GM19023 (cell line): ENCODE results near the gene ELP4.

Experiments
- ATAC-seq: cut with Tn5 transposase; IDR thresholded peaks from one replicate; pipeline ENCODE4 v1.9.1; 2021; ENCODE audit warnings: mild to moderate bottlenecking, moderate library complexity; ENCODE audit not compliant: unreplicated experiment

Gene ELP4

DNA sequence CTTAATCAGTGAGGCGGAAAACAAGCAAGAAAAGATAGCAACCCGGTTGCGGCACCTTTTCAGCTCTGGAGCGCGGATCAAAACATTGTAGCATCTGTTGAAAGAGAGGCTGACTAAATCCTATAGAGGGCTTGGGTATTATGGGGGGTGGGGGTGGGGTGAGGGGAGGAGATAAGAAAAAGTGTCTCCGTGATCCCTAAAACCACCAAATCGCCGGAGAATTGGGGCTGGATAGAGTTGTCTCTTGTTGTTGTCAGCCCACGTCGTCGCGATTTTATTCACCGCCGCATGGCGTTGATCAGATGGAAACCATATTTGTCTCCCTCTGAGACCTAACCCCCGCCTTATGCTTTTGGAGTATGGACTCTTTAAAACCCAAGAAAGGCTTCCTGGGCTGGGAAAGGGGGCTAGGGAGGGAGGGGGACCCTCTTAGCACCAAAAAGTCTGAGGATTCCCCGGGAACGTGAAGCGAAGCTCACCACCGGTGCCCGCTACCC is 288.5 kb downstream of the ELP4 start:
- ATAC-seq: no peak

DNA sequence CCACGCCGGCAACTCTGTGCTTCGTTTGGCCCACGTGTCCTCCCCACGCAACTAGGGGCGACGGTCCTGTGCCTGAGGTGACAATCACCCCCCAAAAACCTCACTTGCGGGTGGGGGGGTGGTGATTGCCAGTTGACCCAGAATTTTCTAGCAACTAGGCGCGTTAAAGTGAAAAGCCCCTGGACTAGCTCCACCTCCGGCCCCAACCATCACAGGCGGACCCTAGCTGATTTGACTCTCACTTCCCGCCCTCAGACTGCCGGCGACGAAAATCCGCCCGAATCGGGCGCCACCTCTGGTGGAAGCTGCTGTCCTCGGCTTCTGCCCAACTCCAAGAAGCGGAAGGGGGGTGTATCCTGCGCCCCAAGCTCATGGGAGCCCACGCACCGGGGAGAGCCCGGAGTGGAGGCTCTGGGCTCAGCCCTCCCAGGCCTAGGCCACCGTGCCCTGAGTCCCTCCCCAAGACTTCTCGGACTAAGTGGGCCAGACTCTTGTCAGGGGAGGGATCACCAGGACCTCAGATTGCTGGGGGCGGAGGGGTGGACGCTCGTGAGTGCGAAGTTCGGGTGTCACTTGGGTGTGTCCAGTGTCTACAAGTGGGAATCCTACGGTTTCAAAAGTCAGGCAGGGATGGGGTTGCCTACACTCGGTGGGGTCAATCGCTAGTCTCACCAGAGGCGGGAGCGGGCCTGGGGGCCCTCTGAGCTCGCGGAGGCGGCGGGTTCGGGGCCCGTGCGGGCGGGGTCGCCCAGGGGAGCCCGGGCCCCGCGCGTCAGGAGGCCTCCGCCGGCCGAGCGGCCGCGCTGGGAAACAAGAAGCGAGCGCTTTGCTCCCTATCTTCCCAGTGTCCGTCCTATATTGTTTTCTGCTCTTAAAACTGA is 289.2 kb downstream of the ELP4 start:
- peak; percentile 64 for ATAC-seq

DNA sequence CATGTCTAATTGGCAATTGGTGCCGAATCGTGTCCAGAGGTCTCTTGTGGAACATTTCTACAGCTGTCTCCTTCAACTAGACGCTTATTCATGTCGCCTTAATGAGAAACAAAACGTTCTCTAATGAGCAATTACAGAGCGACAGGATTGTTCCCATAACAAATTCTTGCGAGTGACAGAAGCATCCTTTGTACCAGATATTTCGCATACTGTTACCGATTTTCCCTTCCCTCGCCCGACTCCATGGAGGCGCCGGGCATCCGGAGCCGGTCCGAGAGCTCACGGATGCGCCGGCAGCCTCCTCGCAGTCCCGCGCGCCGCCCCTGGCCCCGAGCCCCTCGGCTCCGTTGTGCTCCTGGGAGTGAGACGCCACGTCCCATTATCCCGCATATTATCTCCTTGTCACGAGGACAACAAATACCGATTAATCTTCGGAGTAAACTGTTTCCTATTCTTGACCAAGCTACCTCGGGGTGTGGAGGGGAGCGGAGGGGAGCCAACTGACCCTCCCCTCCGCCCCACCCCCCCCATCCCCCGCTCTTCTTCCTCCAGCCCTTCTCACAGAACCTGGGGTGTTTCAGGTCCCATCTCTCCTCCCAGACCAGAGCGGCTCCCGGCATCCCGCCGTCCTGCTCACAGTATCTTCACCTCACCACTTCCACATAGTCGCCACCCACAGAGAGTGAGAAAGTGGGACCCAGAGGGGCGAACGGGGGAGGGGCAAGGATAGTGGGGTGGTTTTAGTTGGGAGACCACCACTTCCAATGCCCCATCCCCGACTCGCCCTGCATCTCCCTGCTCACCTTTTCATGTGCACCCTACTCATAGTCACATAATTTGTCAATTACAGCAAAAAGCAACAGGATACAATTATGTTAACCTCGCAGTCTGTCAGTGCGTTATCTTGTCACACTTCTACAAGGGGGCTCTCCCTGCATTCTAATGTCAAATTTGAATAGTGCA is 290.1 kb downstream of the ELP4 start:
- no peak for ATAC-seq

DNA sequence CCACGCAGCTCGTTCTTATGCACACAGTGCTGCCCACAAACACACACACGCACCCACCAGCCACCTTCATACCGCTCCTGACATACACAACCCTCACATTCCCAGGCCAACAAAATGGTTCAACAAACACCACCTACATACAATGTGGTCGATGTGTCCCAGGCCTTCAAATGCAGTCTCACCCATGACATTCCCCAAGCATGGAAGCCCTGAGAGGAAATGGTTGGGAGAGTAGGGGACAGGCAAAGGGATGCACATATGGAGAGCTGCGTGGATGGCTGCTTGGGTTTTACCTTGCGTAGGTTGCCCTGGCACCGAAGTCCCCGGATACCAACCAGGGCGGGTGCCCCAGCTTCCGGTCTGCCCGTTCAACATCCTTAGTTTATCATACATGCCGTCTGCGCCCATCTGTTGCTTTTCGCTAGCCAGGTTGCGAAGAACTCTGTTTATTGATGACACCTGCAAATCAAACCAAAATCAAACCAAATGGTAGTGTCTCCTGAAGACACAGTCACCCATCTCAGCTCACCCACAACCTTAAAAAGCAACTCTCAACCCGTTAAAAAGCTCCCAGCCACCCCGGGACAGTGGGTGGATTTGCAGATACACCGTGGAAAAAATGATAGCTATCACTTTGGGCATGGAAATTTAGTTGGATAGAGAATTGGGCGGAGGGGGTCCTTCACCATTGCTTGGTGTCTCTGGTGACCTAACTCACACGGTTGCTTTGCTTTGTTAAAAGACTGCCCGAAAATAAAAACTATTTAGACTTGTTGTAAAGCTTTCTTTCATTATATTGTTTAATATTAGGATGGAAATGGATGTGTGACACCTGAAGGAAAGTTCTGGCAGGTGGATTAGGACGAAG is 291.1 kb downstream of the ELP4 start:
- ATAC-seq: no peak

DNA sequence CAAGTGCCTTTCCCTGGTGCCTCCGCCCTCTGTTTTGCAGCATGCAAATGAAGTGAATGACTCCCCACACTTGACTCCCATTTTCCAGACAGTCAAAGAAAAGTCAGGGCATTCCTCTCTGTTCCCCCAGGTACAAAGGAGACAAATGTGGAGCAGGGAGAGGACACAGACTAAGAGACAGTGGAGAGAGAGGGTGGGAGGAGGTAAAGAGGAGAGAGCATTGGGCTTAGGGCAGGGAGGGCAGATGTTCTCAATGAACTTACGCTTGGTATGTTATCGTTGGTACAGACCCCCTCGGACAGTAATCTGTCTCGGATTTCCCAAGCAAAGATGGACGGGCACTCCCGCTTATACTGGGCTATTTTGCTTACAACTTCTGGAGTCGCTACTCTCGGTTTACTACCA is 291.7 kb downstream of the ELP4 start:
- ATAC-seq: no peak

DNA sequence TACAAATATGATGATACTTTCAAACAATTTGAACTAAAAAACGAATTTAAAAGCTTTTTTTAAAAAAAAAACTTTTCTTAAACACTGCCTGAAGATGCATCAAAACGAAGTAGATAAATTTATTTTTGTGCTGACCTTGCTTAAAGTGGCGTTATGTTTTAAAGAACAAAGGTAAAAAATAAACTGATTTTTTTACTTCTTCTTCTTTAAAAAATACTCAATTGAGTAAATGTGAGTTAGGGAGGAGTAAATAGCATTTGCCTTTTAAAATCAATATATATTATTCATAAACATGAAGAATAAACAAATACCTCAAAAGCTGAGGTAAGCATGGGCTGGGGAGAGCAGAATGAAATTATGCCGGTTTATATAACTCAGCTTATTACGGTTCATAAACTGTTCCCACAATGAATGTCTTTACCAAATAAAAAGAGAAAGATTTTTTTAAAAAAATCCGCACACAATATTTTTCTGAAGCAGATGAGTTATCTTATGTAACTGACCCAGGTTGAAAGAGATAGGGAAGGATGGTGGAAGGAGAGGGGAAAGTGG is 292.5 kb downstream of the ELP4 start:
- ATAC-seq: no peak

DNA sequence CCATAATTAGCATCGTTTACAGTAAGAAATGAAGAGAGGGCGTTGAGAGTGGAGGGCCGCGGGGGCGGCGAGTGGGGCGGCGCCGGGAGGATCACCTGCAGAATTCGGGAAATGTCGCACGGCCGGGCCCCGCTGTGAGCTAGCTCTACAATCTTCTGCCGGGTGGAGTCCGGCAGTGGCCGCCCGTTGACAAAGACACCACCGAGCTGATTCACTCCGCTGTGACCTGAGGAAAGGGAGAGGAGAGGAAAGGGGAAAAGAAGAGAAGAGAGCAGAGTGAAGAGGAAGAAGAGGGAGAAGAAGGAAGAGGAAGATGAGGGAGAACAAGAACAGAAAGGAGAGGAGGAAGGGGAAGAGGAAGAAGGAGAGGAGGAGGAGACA is 293.0 kb downstream of the ELP4 start:
- no peak for ATAC-seq

DNA sequence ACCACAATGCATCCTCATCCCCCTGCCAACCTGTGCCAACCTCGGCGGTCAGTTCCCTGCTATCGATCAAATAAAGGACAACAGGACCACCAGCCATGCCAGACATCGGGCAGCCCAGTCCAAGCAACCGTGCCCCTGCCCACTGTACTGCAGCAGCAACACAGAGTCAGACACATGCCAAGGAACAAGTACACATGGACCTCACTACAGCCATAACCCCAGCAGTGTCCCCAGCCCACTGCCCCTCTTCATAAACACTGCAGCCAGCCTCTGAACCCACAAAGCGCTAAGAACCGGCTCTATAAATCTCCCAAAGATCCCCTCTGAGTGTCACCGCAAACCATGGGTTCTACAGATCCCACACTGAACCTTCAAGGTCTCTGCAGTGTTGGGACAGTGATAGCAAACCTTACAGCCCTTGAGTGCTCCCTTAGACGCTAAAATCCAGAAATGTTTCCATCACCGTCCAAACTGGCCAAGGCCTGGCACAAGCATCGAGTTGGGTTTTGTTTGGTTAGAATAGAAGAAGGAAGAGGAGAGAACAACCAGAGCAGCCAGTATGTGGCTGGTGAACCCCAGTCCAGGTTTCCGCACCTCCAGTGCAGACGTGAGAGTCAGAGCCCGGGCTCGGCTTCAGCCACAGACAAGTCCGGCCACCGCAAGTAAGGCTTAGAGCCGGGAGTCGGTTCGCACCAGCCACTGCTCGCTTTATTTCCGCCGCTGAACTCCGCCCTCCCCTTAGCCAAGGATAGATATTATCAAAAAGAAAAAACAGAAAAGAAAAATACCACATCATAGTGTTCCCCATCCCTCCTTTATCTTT is 293.6 kb downstream of the ELP4 start:
- ATAC-seq: no peak

DNA sequence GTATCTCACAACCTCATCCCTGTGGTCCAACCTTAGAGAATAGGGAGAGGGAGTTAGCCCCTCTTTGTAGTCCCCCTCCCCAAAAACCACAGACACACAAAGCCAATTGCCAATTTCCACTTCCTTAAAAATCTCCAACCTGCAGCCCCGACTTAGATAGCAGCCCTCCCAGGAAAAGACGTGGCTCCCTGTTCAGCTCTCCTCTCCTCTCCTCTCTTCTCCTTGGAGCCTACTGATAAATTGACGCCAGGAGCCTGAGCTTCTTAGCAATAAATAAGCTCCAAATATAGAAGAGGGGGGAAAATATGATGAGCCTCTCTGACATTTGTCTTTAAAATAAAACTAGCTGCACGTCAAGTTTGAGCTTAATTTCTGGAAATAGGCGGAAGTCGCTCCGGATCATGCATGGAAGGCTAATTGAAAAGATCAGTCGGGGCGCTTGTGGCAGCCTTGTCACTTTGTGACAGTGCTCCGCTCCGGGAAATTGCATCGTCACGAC is 294.3 kb downstream of the ELP4 start:
- ATAC-seq: no peak

DNA sequence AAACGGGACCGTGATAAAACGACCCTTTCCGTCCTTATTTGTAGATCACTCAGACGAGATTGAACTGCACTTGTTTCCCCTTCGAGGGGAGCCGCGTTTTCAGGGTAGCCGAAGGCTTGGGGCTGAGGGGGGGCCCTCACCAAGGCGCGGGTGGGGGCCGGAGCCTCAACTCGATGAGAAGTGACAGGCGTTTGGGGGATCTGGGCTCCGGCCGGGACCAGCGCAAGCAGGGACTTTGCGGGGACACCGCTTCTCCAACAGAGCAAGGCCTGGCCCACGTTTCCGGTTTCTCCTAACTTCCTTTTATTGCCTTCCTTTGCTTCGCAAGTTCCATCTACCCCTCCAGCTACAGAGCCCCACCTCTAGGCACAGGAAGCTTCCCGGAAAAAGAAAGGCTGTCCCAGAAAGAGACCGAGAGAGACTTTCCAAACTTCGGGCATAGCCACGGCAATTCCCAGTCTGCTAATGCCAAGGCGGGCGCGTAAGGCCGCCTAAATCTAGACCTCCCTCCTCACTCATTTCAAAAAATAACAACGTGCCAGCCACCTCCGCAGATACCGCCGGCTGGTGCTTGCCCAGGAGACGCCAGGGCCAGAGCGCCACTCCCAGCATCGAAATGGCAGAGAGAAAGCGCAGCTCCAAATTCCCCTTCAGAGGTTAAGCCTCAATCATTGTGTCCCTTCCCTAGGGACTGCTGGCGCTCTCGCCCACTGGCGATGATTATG is 294.9 kb downstream of the ELP4 start:
- ATAC-seq: no peak

DNA sequence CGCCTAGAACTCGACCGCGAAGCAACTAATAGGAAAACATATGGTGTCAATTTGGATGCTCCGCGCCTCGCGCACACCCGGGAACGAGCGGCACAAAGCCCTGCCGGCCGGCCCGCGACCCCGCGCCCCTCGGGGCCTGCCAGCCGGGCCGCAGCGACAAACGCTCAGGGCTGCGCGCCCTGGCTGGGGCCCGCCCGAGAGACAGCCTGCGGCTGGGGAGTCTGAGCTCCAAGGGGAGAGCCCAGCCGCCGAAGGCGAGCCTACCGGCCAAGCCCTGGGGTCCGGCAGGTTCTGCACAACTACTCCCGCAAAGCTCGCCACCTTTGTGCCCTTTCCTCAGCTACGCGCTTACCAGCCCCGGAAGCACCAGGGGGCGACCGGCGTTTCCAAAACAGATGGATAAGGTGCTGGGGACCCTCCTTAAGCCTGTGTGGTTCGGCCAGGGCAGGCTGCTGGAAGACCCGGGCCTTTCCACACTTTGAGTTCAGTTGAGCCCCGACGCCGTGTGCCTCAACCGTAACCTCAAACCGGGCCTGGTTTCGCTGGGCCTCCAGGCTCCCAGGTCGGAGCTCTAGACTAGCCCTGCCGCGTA is 295.6 kb downstream of the ELP4 start:
- no peak for ATAC-seq

DNA sequence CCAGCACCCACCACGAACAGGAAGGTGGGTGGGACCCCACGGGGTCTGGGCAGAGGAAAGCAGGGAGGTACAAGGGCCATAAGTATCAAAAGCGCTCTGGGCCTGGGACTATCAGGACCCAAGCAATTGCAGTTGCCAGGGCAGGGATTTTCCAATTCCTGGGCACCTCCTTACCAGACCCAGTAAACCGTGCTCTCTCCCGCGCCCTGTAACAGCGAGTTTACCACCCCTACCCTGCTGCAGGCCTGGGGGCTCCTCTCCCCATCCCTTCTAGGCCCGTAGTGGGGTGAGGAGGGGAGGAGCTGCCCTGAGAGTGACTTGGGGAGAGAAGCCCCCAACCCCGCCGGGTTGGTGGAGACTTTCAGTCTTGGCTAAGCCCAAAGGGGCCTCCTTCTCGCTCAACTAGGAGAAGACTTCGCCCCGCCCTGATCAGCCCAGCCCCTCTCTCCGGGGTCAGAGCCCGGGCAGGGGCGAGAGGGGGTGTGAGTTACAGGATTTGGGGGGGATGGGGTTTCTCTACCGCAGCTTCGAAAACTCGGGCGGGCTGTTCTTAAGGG is 296.1 kb downstream of the ELP4 start:
- no peak for ATAC-seq

DNA sequence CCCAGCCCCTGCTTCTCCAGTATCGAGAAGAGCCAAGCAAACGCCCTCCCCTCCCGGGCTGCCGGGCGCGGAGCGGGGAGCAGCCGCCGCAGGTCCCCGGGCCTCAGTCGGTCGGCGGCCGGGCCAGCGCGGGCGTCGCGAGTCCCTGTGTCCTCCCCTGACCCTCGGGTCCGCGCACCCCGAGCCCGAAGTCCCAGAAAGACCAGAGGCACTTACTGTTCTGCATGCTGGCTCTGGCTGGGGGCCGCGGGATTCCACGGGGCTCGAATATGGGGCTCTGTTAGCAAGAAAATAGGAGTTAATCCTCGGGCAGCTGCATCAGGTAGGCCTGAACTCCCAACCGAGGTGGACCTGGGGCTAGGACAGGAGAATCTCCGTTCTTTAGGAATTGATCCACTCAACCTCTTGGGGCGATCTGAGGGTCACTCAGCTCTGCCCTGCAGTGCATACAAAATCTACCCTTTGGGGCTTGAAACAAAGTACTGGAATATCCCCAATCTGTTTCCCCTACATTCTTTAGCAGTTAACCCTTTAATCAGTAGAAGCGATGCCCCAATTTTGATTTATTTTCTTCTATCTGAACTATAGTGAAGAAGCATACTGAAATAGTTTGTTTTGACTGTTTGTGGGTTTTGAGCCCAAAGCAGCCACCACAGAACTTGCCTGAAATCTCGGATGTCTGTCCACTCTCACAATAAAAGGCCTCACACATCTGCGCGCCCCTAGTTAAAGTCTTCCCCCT is 296.8 kb downstream of the ELP4 start:
- ATAC-seq: no peak

DNA sequence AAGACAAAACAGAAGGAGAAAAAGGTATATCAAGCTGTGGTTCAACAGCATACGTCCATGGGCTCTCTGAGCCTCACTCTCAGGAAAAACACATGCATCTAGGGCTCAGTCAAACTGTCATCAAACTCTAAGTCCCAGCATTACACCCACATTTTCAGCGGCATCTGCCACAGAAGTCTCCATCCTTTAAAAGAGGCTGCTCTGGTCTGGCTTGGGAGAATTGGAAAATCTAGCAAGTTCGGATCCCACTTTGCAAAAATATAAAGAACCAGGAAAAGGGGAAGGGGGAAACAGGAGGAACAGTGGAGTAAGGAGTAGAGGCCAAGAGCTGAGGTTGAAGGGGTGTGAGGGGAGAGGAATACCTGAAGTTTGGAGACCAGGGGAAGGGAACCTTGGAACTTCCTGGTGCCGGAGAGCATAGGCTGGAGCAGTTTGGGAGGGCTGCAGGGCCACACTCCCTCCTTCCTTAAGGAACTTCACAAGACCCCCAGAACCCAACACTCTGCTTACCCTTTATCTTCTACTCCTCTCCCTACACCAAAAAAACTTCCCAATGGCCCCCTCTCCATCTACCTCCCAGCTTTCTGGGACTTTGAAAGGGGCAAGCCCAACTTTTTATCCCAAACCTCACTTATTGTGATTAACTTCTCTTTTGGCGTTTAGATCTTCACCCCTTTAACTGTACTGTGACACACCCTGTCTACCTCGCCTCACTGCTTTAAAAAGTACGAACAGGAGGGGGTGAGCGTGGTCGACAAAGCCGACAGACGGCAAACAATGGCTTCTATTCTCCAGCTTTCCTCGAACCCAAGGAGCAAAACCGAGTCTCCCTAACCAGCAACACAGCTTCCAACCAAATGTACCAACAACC is 297.6 kb downstream of the ELP4 start:
- ATAC-seq: no peak

DNA sequence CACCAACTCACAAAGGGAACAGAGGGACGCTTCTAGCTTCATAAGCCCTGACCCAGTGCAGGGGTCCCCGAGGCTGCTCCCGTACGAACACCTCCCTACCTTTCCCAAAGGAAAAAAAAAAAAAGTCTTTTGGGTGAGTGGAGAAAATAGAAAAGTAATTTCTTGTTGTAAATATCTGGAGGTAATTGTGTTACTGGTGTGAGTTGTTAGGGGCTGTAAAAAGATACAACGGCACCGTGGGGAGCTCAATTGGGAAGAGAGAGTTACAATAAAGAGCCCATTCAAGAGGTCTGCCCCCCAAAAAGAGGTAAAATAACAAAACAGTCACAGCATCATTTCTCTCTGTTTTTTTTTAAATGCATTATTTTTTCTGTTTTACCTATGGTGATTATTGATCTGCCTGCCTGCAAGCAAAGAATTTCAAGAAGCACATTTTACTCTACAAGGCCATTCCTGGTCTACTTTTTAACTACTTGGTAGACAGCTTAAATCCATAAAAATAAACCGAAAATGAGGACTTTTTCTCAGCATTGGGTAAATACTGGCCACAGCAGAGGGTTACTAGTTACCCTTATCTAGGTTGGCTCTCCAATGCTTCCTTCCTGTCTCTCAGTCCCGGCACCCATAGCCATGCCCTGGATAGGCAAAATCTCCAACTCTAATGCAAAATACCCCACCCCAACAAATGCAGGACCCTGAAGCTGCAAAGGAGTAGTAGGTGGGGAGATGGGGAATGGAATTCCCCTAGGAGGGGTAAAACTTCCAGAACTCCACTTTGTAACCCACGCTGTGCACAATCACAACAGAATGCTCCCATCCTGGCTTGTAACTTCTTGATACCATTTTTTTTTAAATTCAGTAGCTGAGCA is 298.5 kb downstream of the ELP4 start:
- no peak for ATAC-seq
